ENCODE data around the gene CACNA1B. TPM values are rescaled to one million over a fixed set of nuclear protein-coding genes. Genes with fewer than 3 reads are reported as not detected.

The CACNA1B gene
- total and polyA plus RNA-seq, 2 donors (not counting 1 experiment from before 2014, with no cell fraction given) = 0.15 TPM; not detected in 1

DNA sequence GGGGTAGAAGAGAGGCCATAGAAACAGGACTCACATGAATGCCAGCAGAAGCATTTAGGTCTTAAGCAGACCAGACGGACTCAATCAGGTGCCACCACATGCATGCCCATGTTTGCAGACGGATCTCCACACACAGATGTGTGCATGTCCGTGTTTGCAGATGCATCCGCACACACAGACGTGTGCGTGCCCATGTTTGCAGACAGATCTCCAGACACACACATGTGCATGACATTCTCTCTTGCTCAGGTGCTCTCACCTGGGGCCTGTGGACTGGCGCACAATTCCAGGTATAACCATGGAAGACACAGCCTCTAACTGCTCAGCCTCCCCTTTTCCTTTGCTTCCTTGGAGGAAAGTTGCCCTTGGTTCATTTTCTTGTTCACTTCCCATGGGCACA lies 148.3 kb downstream of the CACNA1B start:
- Mint-ChIP-seq H3K9me3 (ENCODE audit: insufficient read depth) (no peaks in the 10 kb centered on the region), H3K4me3 (no peak overlapping the region), H3K4me1 (peaks cover 3% of the 10 kb centered on the region), H3K27me3 (peaks cover 45% of the 10 kb centered on the region), H3K27ac (no peak overlapping the region)
- Histone ChIP-seq H3K79me2 (ENCODE audit: control insufficient read depth, insufficient read depth, low read length) (no peaks in the 10 kb centered on the region), H2AFZ (ENCODE audit: insufficient read depth, low read depth, low read length, poor library complexity, severe bottlenecking) (no peak overlapping the region), H3K9ac (ENCODE audit: low read length) (no peak overlapping the region), H3K27ac (ENCODE audit: low read length in 2 of 2) (no peak overlapping the region), H3K36me3 (replicated peaks in 1 of 2; ENCODE audit: control extremely low read depth in 1 of 2, control insufficient read depth in 1 of 2, extremely low read depth in 1 of 2, insufficient read depth in 2 of 2, low read length in 1 of 2) (no peaks in the 10 kb centered on the region), H3K27me3 (replicated peaks in 1 of 4; ENCODE audit: control extremely low read depth in 1 of 4, control insufficient read depth in 3 of 4, insufficient read depth in 4 of 4, low read length in 3 of 4) (peaks cover 0 to 17% (median 13%) of the 10 kb centered on the region in 4 experiments), H3K4me1 (ENCODE audit: control insufficient read depth in 2 of 2, insufficient read depth in 2 of 2, low read length in 2 of 2) (peaks cover 0 to 8% of the 10 kb centered on the region in 2 donors), H3K9me3 (ENCODE audit: control extremely low read depth in 1 of 3, control insufficient read depth in 2 of 3, insufficient read depth in 1 of 3, low read length in 2 of 3) (peaks cover 0 to 3% (median 0%) of the 10 kb centered on the region in 3 donors), H3K4me3 (ENCODE audit: control extremely low read depth in 1 of 5, extremely low read depth in 1 of 5, insufficient read depth in 1 of 5, low read depth in 2 of 5, low read length in 4 of 5) (no peak overlapping the region), H3K4me2 (replicated peaks; ENCODE audit: low read depth, low read length, poor library complexity, severe bottlenecking) (no peak overlapping the region), H4K20me1 (ENCODE audit: control insufficient read depth, insufficient read depth, low read length, poor library complexity, severe bottlenecking) (no peaks in the 10 kb centered on the region)
- CTCF ChIA-PET = no interaction called here
- intact Hi-C loops (cut with micrococcal nuclease) = no loop called here
- no peak for DNase-seq
- no peak for ATAC-seq (ENCODE audit: low read depth)
- 96% methylated on average over 7 of the region's 7 CpGs for WGBS (ENCODE audit: insufficient coverage)
- TF ChIP-seq, protein P1, sequence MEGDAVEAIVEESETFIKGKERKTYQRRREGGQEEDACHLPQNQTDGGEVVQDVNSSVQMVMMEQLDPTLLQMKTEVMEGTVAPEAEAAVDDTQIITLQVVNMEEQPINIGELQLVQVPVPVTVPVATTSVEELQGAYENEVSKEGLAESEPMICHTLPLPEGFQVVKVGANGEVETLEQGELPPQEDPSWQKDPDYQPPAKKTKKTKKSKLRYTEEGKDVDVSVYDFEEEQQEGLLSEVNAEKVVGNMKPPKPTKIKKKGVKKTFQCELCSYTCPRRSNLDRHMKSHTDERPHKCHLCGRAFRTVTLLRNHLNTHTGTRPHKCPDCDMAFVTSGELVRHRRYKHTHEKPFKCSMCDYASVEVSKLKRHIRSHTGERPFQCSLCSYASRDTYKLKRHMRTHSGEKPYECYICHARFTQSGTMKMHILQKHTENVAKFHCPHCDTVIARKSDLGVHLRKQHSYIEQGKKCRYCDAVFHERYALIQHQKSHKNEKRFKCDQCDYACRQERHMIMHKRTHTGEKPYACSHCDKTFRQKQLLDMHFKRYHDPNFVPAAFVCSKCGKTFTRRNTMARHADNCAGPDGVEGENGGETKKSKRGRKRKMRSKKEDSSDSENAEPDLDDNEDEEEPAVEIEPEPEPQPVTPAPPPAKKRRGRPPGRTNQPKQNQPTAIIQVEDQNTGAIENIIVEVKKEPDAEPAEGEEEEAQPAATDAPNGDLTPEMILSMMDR (IDR thresholded peaks at IDR 0.05) = no peak
- TF ChIP-seq EZH2 (IDR thresholded peaks at IDR 0.05; ENCODE audit: borderline replicate concordance, insufficient read depth, low read depth, low read length, poor library complexity, severe bottlenecking) = no peak
- POLR2A ChIA-PET = no interaction called here

DNA sequence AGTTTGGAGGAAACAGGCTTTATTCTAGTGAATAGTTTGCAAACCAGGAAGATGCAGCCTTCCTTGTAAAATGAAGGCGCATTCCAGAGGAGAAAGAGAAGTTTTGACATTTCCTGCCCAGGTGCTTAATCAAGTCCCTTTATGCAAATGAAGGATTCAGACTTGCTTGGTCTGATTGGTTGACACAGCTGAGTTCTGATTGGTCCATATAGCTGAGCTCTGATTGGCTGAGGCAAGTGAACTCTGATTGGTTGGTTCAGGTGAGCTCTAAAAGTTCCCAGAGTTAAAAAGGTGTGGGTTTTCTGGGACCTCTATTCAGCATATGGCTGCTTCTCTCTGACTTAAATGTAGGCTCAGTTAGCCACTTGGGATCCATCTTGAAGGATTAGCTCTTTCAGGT lies 151.0 kb downstream of the CACNA1B start:
- CTCF ChIA-PET = no interaction called here
- Histone ChIP-seq H3K4me3 (ENCODE audit: control extremely low read depth in 1 of 5, extremely low read depth in 1 of 5, insufficient read depth in 1 of 5, low read depth in 2 of 5, low read length in 4 of 5) (no peak overlapping the region), H3K36me3 (replicated peaks in 1 of 2; ENCODE audit: control extremely low read depth in 1 of 2, control insufficient read depth in 1 of 2, extremely low read depth in 1 of 2, insufficient read depth in 2 of 2, low read length in 1 of 2) (no peaks in the 10 kb centered on the region), H3K79me2 (ENCODE audit: control insufficient read depth, insufficient read depth, low read length) (no peaks in the 10 kb centered on the region), H4K20me1 (ENCODE audit: control insufficient read depth, insufficient read depth, low read length, poor library complexity, severe bottlenecking) (no peaks in the 10 kb centered on the region), H3K9ac (ENCODE audit: low read length) (no peak overlapping the region), H3K4me1 (ENCODE audit: control insufficient read depth in 2 of 2, insufficient read depth in 2 of 2, low read length in 2 of 2) (no peaks in the 10 kb centered on the region), H3K27me3 (replicated peaks in 1 of 4; ENCODE audit: control extremely low read depth in 1 of 4, control insufficient read depth in 3 of 4, insufficient read depth in 4 of 4, low read length in 3 of 4) (peaks cover 0 to 17% (median 10%) of the 10 kb centered on the region in 4 experiments), H2AFZ (ENCODE audit: insufficient read depth, low read depth, low read length, poor library complexity, severe bottlenecking) (no peak overlapping the region), H3K9me3 (ENCODE audit: control extremely low read depth in 1 of 3, control insufficient read depth in 2 of 3, insufficient read depth in 1 of 3, low read length in 2 of 3) (peaks cover 0 to 3% (median 2%) of the 10 kb centered on the region in 3 donors), H3K4me2 (replicated peaks; ENCODE audit: low read depth, low read length, poor library complexity, severe bottlenecking) (no peak overlapping the region), H3K27ac (ENCODE audit: low read length in 2 of 2) (no peak overlapping the region)
- no peaks in the 10 kb centered on the region for H3K4me1 Mint-ChIP-seq
- POLR2A ChIA-PET = no interaction called here
- intact Hi-C loops (cut with micrococcal nuclease) = no loop called here
- WGBS (ENCODE audit: insufficient coverage) = 100% methylated on average over 1 of the region's 1 CpG
- ATAC-seq (ENCODE audit: low read depth) (no peak), DNase-seq (no peak)
- H3K27me3 Mint-ChIP-seq = peaks cover 63% of the 10 kb centered on the region
- H3K4me3 Mint-ChIP-seq = no peak overlapping the region
- H3K9me3 Mint-ChIP-seq (ENCODE audit: insufficient read depth) = no peaks in the 10 kb centered on the region
- TF ChIP-seq, protein P1 (IDR thresholded peaks at IDR 0.05) = no peak
- no peak for TF ChIP-seq EZH2 (IDR thresholded peaks at IDR 0.05; ENCODE audit: borderline replicate concordance, insufficient read depth, low read depth, low read length, poor library complexity, severe bottlenecking)
- no peak overlapping the region for H3K27ac Mint-ChIP-seq
